ENCODE measurements around the gene TMEM215. TPM values are rescaled to one million over a fixed set of nuclear protein-coding genes. Genes with fewer than 3 reads are reported as not detected.

The TMEM215 gene
- total RNA-seq, 1 donor from 2014 or later, result 1.1 TPM

Small RNA genes lying within 50 kb of the gene (small RNA-seq; reads per million reads assigned to genes)
- gene RF00019, result not detected

Other genes starting within 250 kb of the TMEM215 start
- 4.4 TPM for gene SMIM27, start 231.2 kb upstream of the TMEM215 start, total RNA-seq
- gene TOPORS, start 231.0 kb upstream of the TMEM215 start, total RNA-seq, result 49.9 TPM
- 43.2 TPM for gene NDUFB6, start 210.4 kb upstream of the TMEM215 start, total RNA-seq
- 0.78 TPM for gene TAF1L, start 147.9 kb upstream of the TMEM215 start, total RNA-seq
- 26.5 TPM for gene APTX, start 218.1 kb downstream of the TMEM215 start, total RNA-seq
- 203 TPM for gene DNAJA1, start 241.7 kb downstream of the TMEM215 start, total RNA-seq